ENCODE results near the gene SLC8A3.

The SLC8A3 gene

DNA sequence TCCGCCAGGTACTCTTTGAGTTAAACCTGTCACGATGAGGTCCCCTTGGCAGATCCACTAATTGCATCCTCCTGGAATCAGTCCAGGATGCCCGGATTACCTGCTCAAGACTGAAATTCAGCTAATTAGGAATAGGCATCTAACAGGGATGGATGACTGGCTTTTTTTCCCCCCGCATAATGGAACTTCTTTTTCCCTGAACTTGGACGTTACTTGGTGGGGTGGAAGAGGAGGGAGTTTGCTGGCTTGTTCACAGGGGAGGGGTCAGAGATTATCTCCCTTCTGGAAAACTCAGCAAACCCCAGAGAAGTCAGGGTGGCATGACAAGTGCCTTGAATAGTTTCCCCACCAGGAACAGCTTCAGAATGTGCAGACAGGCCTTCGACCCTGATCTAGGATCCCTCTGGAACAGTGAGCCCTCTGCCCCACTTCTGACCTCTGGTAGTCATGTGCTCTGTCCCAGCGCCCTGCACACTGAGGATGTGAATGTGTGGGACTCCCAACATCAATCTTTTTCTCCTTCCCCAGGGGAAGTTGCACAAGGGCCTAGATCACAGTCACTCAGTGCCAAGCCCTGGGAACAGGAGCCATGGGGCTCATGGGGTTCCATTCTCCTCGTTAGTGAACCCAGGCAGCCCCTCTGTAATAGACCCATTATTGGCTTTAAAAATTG lies 167.1 kb downstream of the SLC8A3 start:
- peak; percentile 34 to 40 for DNase-seq

DNA sequence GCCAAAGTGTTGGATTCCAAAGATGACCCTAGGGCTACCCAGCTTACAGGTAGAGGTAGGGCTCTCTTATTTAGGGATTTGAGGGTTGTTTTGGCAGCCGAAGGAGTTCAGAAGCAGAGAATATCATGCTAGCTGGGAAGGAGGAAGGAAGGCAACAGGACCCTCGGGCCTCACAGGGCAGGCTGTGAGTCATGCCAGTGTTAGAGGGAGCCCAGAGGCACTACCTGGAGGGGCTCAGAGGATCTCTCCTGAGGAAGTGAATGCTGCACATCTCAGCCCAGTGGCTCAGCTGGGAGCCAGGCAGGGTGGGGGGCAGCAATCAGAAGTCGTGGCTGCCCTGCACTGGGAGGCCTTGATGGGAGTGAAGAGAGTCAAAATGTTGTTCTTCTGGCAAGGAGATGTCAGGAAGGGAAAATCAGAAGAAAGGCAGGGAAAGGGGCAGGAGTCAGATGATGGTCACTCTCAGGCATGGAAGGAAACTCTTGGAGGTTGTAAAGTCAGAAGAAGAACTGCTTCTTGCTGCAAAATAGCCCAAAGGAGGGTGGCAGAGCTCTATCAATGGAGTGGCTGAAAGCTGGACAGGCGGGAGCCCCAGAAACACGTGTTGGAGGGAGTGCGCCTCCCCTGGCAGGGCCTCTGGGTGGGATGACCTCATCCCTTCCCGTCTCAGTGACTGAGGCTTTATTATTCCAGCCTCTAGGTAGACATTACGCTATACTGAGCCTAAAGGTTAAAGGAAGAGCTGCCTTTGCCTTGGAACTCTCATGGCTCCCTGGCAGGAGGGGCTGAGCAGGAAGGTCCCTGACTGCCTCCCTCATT lies 168.2 kb downstream of the SLC8A3 start:
- DNase-seq = no peak

DNA sequence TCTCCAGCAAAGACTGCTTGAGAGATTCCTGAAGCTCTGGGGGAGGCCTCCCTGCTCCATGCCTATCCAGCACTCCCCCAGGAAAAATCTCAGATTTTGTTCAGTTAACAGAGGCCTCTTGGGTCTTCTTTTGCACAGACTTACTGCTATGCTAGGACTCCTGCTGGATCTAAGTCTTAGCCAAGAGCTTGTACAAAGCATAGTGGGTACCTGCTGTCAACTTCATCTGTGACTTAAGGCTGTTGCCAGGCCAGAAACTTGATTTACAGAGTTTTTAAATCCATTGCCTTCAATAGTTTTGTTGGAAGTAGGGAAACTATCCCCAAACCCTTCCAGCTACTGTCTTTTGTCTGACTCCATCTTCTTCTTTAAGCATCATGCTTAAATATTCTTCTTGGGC lies 169.1 kb downstream of the SLC8A3 start:
- DNase-seq = no peak

DNA sequence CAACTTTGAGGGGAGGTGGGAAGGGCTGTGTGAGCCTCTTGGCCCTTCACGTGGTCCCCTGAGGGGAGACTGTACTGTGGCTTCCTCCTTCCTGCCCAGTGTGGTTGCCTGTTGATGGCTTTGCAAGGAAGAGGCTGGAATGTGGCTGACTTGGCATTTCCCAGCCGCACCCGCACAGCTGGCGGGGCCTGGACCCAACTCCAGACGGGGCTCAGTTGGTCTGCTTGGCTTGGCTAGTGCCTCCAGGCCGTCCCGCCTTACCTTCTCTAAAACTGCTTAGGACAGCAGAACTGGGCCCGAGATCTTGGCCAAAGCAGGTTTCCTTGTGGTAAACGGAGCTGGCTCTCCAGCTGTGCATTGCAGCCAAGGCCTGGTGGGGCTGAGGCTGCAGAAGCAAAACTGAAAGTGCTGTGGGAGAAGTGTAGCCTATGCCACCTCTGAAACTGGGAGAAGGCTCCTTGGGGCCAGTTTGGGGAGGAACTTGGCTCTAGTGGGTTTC lies 170.0 kb downstream of the SLC8A3 start:
- DNase-seq = peak; percentile 68 to 77

DNA sequence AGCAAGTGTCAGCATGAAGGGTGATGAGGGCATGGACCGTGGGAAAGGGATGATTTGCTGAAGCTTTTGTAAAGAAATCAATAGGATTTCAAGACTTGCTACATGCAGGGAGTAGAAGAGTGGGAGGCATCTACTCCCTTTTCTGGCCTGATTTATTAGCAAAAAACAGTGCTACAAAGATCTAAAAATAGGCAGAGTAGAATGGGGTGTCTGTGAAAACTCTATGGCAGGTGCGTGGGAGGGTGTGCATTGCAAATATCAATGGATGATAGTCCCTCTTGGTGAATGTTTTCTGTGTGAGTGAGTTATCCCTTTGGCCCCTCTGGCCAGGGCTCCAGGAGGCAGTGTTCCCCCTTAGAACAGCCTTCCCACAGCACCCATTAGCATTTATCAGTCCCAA lies 170.5 kb downstream of the SLC8A3 start:
- no peak for DNase-seq

DNA sequence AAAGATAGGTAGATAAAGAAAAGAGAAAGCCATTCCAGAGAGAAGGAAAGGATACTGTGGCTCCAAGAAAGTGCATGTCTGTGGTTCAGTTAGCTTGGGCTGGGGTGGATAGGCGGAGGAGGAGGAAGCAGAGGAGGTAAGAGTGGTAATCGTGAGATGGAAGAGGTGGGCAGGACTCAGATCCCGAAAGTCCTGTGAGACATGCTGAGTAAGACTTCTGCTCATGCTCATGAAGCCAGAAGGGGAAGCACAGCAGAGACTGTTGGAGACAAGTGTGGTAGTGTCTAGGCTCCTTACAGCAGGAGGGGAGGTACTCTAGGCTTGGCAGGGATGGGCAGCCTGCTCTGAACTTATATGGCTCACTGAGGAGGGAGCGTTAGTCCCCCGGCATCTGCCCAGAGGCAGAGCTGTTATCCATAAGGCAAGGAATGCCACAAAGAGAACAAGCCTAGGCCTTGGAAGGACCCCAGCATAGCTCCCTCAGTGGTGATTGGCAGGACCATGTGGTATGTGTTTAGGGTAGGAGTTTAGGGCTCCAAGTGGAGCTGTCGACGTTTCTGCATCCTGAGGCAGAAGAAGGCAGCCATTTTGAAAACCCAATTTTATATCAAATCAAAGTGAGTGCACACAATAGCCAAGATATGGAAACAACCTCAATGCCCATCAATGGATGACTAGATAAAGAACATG lies 174.2 kb downstream of the SLC8A3 start:
- DNase-seq = peak; percentile 20 to 47

DNA sequence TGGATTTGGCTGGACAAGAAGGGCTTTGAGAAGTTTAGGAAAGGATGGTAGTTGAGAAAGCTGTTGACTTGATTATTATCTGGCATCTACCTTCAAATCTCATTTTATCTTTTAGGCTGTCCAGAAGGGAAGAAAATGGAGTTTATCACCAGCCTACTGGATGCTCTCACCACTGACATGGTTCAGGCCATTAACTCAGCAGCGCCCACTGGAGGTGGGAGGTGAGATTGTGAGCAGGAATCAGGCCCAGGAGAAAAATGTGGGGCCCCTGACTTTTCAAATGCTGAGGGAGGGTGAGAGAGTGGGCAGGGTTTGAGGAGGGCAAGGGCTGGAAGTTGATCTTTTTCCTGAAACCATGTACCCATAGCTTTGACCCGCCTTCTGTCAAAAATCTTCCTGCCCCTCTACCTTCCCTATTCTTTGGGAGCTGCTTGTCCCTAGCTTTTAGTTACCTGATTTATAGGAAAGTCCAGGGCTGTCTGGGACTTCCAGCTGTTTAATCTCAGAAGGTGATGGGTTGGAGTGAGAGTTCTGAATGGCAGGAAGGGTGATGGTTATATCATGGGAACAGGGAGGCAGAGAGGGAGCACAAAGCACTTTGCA lies 175.4 kb downstream of the SLC8A3 start:
- peak; percentile 6 to 66 for DNase-seq

DNA sequence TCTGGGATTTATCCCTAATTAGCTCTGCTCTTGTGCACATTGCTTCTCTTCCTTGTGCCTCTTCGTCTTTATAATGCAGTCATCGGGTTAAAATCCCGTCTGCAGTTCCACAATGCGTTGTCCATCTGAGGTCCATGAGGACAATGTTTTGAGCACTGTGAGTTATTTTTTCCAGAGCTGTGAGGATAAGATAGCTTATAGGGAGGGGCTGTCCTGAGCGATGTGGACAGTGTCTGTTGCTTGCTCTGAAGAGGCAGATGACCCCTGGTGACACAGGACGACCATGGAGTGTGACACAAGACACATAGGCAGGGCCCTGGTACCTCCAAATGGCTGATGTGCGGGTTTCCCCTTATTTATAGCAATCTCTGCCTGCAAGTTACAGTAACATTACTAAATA lies 177.0 kb downstream of the SLC8A3 start:
- DNase-seq = no peak

- DNase-seq = no peak
Measured at GRCh38 chr14:70011098-70011497, 177.7 kb downstream of the SLC8A3 start.

DNA sequence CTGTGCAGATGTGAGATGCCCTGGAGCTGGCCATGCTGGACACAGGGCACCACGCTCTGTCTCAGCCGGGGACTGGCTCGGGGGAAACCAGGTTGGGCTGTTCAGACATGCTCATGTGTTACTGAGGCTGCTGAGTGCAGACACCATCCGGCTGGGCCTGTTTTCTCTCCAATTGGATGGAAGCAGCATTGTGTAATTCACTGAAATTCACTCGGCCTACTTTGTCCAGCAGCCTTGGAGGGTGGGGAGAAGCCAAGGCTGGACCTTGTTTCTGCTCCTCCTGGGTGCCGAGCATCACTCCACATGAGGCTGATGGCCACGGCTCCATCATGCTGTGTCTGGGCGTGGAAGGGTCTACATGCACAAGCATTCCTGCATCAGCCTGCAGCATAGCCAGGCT lies 178.8 kb downstream of the SLC8A3 start:
- DNase-seq = no peak

DNA sequence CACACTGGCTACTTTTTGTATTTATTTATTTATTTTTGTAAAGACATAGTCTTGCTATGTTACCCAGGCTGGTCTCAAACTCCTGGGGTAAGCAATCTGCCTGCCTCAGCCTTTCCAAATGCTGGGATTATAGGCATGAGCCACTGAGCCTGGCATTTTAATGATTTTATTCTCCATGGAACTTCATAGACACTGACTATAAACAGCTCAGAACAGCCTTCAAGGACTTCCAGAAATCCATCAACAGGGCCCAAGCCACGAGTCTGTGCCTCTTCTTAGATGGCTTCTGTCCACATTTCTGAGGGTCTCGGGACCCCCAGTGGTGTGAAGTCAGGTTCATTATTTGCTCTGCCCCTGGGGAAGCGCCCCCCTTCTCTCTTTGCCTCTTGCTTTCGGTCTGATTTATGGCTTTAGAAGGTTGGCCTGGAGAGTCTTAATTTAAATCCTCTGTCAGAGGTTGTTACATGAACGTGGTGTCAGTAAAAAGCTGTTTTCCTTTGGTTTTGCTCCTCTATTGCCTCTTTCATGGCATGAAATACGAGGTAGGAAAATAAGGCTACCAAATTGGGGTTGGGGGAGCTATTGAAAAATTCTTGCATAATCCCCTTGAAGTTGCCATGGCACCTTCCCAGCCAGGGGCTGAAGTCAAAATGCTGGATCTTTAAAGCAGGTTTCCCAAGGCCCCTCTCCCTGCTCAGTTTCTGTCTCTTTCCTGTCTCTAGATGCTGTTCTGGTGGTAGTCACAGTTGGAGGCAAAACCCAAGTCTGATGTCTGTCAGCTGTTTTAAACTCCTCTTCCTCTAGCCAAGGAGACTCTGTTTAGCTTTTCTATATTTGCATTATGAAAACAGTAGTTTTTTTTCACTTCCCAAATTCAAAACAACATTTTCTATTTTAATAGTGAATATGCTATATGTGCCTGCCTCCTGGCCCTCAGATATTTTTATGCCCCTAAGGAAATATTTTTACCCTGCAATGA lies 180.2 kb downstream of the SLC8A3 start:
- no peak for DNase-seq

DNA sequence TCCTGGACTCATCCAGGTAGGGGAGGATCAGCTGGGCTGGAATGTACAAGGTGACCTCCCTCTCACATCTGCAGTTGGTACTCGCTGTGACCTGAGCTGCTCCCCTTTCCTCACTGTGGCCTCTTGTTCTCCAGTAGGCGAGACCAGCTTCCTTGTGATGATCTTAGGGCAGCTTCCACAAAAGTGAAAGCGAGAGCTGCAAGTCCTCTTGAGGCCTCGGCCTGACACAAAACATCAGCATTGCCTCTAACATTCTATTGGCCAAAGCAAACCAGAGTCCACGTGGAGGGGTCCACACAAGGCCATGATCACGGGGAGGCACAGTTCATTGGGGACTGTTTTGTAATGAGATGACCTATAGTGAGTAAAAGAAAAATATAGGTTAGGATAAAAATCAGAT lies 182.1 kb downstream of the SLC8A3 start:
- no peak for DNase-seq

DNA sequence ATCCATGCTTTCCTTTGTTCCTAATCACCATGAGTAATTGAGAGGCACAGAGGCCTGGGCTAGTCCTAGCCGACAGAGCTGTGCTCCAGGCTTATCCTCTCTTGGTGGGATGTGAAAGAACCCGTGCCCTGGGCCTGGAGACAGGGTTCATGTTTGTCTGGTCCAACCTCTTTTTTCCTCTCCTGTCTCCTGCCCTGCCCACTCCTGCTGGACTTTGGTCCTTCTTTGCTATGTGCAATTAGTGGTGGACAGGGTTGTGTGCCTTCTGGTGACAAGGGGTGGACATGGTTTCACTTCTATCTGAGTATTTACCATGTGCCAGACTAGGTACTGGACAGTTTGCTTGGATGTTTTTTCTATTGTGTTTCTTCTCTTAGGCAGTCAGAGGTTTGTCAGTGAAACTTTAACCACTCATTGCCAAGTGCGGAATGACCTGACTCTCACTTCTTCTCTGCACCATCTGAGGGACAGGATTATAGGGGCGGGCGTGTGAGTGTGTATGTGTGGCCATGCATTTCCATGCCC lies 183.4 kb downstream of the SLC8A3 start:
- no peak for DNase-seq

GRCh38 chr14:70004791-70005190 lies 184.0 kb downstream of the SLC8A3 start:
- DNase-seq = no peak

GRCh38 chr14:70002589-70003346 lies 186.0 kb downstream of the SLC8A3 start:
- no peak for DNase-seq

DNA sequence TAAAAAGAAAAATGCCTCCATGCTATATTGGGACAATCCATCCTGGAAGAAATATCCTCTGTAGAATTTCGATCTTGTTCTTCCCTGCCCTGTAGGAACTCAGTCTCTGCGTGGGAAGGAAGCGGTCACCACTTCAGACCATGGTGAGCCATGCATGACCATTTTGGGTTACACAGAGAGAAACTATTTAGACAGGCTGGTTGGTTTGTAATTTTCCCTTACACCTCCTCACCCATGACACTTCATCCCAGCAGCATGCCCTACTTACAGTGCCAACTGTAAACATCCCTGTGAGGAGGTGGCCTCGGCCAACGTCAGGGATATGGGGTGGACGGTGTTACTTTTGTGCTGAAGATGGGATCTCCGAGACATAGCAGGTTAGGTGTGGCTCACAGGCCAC lies 188.2 kb downstream of the SLC8A3 start:
- DNase-seq = no peak

- no peak for DNase-seq
Measured at GRCh38 chr14:69999261-69999674, 189.5 kb downstream of the SLC8A3 start.

DNA sequence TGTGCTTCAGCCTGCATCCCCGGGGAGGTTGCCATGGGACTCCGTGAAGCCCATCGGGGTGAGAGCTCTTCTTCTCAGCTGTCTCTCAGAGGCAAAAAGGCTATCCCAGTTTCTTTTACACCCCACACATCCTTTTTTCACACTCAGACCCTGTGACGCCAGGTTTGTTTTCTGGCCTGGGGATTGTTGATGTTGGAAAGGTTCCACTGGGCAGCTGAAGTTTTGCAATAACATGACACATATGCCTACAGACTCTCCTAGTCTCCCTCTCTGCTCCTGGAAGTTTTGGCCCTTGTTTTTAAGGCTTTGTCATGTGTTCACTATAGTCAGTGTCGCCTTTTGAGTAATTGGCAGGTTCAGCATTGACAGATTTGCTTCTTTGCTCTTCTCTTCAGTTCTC lies 190.9 kb downstream of the SLC8A3 start:
- no peak for DNase-seq

DNA sequence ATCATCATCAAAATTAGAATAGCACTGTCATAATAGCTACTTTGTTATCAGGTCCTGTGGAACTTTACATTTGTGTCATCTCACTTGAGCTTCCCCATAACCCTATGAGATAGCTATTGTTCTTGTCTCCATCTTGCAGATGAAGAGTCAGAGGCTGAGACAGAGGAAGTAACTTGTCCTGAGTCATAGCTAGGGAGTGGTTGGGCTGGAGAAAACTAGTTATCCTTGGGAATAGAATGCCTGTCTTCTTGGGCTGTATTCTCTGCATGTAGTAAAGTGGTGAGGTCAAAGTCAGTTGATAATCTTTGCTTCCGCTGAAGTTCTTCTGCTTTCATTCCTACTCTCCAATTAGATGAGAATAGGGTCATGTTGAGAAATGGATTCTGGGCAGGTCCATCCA lies 192.5 kb downstream of the SLC8A3 start:
- DNase-seq = peak; percentile 12 to 15

All from inflammatory macrophage treated with lipopolysaccharide for 1 hour (primary cell).